ENCODE results near the gene POU2AF3.
"Not testable (repeated sequence)": the region's sequence is repeated elsewhere in the genome, so short reads cannot be mapped to it uniquely, and the experiment has no call there.

Gene POU2AF3

GRCh38 chr11:111301004-111301841 is 2.9 kb downstream of the POU2AF3 start:
- no peak for DNase-seq (ENCODE audit: low read depth)

GRCh38 chr11:111301842-111302118 is 3.4 kb downstream of the POU2AF3 start:
- DNase-seq (ENCODE audit: low read depth), result no peak

GRCh38 chr11:111302298-111302697 is 4.0 kb downstream of the POU2AF3 start:
- DNase-seq (ENCODE audit: low read depth), result no peak

GRCh38 chr11:111303461-111303860 is 5.1 kb downstream of the POU2AF3 start:
- no peak for DNase-seq (ENCODE audit: low read depth)

- DNase-seq (ENCODE audit: low read depth), result no peak
These were observed 6.9 kb downstream of the POU2AF3 start for GRCh38 chr11:111305162-111305802.

GRCh38 chr11:111305876-111306275 is 7.5 kb downstream of the POU2AF3 start:
- DNase-seq (ENCODE audit: low read depth), result no peak

- DNase-seq (ENCODE audit: low read depth), result no peak
These were observed 8.0 kb downstream of the POU2AF3 start for GRCh38 chr11:111306321-111306720.

- DNase-seq (ENCODE audit: low read depth), result no peak
These were observed 9.2 kb downstream of the POU2AF3 start for GRCh38 chr11:111307472-111308108.

- no peak for DNase-seq (ENCODE audit: low read depth)
These were observed 9.8 kb downstream of the POU2AF3 start for GRCh38 chr11:111308140-111308539.

- DNase-seq (ENCODE audit: low read depth), result no peak
These were observed 11.0 kb downstream of the POU2AF3 start for GRCh38 chr11:111309215-111309915.

GRCh38 chr11:111310088-111310487 is 11.7 kb downstream of the POU2AF3 start:
- DNase-seq (ENCODE audit: low read depth), result no peak

- DNase-seq (ENCODE audit: low read depth), result no peak
These were observed 12.4 kb downstream of the POU2AF3 start for GRCh38 chr11:111310723-111311122.

GRCh38 chr11:111312076-111312475 is 13.7 kb downstream of the POU2AF3 start:
- no peak for DNase-seq (ENCODE audit: low read depth)

- no peak for DNase-seq (ENCODE audit: low read depth)
These were observed 20.9 kb downstream of the POU2AF3 start for GRCh38 chr11:111319296-111319695.

- DNase-seq (ENCODE audit: low read depth), result not testable (repeated sequence)
These were observed 21.9 kb downstream of the POU2AF3 start for GRCh38 chr11:111320199-111320598.

- DNase-seq (ENCODE audit: low read depth), result no peak
These were observed 22.6 kb downstream of the POU2AF3 start for GRCh38 chr11:111320728-111321568.

- no peak for DNase-seq (ENCODE audit: low read depth)
These were observed 24.2 kb downstream of the POU2AF3 start for GRCh38 chr11:111322534-111322933.

GRCh38 chr11:111324277-111324720 is 26.0 kb downstream of the POU2AF3 start:
- no peak for DNase-seq (ENCODE audit: low read depth)

GRCh38 chr11:111325259-111325658 is 26.9 kb downstream of the POU2AF3 start:
- no peak for DNase-seq (ENCODE audit: low read depth)

- no peak for DNase-seq (ENCODE audit: low read depth)
These were observed 28.5 kb downstream of the POU2AF3 start for GRCh38 chr11:111326824-111327223.

- no peak for DNase-seq (ENCODE audit: low read depth)
These were observed 29.7 kb downstream of the POU2AF3 start for GRCh38 chr11:111327908-111328624.

Data from HS-27A (cell line).